ENCODE data around the gene SLC6A11. TPM values are rescaled to one million over a fixed set of nuclear protein-coding genes. Genes with fewer than 3 reads are reported as not detected.
A peak's percentile ranks its signal among the peaks of the same experiment; 100 is the strongest.

The SLC6A11 gene
- total and polyA plus RNA-seq, 10 donors, result 0.03 to 2.7 (median 0.41) TPM; not detected in 2

DNA sequence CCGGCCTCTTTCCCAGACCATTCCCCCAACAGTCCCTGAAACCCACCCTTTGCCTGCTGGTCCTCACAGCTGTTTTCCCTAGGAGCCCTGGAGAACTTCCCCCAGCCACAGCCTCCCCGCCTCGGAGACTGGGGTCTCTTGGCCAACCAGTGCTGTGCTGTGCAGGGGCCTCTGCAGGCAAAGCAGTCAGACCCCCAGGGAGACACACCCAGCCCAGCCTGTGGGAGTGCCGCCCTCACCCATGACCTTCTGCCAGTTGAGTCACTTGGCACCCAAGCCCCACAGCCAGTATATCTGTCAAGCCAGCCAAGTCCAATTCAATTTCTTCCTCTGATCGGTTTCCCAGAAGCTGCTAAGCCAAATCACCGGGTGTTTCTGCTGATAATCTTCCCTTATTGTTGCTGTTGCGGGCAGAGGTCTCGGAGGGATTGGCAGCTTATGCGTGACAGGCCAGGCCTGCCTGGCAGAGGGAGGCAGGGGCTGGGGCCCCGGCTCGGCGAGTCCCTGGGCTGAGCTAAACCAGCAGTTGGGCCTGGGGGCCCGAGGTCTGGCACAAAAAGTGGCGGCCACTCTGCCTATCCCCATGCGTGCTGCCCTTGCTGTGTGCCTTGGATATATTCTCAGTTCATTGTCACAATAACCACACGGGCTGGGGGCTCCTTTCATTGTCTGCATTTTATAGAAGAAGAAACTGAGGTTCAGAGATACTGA lies 110.9 kb downstream of the SLC6A11 start:
- no peak overlapping the region for H3K4me3 ChIP-seq
- WGBS, 5 donors, result 78 to 87% (median 81%) methylated on average over 13 to 16 of the region's 16 CpGs
- no peak for DNase-seq
- H3K9me3 ChIP-seq, result peaks cover 0 to 16% (median 2%) of the 10 kb centered on the region in 8 donors
- H3K36me3 ChIP-seq, result no peaks in the 10 kb centered on the region
- intact Hi-C loops (cut with DNase I; ENCODE audit: low total_unique reads), result no loop called here
- H3K4me1 ChIP-seq, result no peaks in the 10 kb centered on the region
- H3K27ac ChIP-seq, result no peak overlapping the region
- TF ChIP-seq POLR2AphosphoS5 (IDR thresholded peaks at IDR 0.05) (no peak), POLR2A (IDR thresholded peaks at IDR 0.05) (no peak)
- TF ChIP-seq, protein P1, sequence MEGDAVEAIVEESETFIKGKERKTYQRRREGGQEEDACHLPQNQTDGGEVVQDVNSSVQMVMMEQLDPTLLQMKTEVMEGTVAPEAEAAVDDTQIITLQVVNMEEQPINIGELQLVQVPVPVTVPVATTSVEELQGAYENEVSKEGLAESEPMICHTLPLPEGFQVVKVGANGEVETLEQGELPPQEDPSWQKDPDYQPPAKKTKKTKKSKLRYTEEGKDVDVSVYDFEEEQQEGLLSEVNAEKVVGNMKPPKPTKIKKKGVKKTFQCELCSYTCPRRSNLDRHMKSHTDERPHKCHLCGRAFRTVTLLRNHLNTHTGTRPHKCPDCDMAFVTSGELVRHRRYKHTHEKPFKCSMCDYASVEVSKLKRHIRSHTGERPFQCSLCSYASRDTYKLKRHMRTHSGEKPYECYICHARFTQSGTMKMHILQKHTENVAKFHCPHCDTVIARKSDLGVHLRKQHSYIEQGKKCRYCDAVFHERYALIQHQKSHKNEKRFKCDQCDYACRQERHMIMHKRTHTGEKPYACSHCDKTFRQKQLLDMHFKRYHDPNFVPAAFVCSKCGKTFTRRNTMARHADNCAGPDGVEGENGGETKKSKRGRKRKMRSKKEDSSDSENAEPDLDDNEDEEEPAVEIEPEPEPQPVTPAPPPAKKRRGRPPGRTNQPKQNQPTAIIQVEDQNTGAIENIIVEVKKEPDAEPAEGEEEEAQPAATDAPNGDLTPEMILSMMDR (IDR thresholded peaks at IDR 0.05 in 8 of 11, conservative IDR thresholded peaks at IDR 0.05 in 3 of 11), result no peak
- peaks cover 0 to 7% (median 0%) of the 10 kb centered on the region in 7 donors for H3K27me3 ChIP-seq (replicated peaks in 1 of 7)

- Histone ChIP-seq H3K27ac (no peak overlapping the region), H3K4me1 (no peaks in the 10 kb centered on the region), H3K9me3 (peaks cover 0 to 10% (median 1%) of the 10 kb centered on the region in 8 donors), H3K4me3 (no peak overlapping the region), H3K36me3 (no peaks in the 10 kb centered on the region), H3K27me3 (replicated peaks in 1 of 7) (peaks cover 0 to 7% (median 0%) of the 10 kb centered on the region in 7 donors)
- intact Hi-C loops (cut with DNase I; ENCODE audit: low total_unique reads), result no loop called here
- 64 to 94% (median 81%) methylated on average over 4 of the region's 4 CpGs for WGBS, 5 donors
- TF ChIP-seq POLR2AphosphoS5 (IDR thresholded peaks at IDR 0.05) (no peak), POLR2A (IDR thresholded peaks at IDR 0.05) (no peak)
- TF ChIP-seq, protein P1 (IDR thresholded peaks at IDR 0.05 in 8 of 11, conservative IDR thresholded peaks at IDR 0.05 in 3 of 11), result no peak
- peak; percentile 56 for DNase-seq
Observed at GRCh38 chr3:10927551-10927950, 111.5 kb downstream of the SLC6A11 start.

GRCh38 chr3:10928407-10928960 lies 112.5 kb downstream of the SLC6A11 start:
- peaks cover 0 to 7% (median 0%) of the 10 kb centered on the region in 7 donors for H3K27me3 ChIP-seq (replicated peaks in 1 of 7)
- intact Hi-C loops (cut with DNase I; ENCODE audit: low total_unique reads), result no loop called here
- H3K36me3 ChIP-seq, result no peaks in the 10 kb centered on the region
- DNase-seq, result peak; percentile 16
- no peak overlapping the region for H3K27ac ChIP-seq
- H3K4me3 ChIP-seq, result no peak overlapping the region
- H3K9me3 ChIP-seq, result peaks cover 0 to 10% (median 0%) of the 10 kb centered on the region in 8 donors
- WGBS, 5 donors, result 59 to 69% (median 66%) methylated on average over 9 of the region's 9 CpGs
- TF ChIP-seq POLR2A (IDR thresholded peaks at IDR 0.05) (no peak), POLR2AphosphoS5 (IDR thresholded peaks at IDR 0.05) (no peak)
- TF ChIP-seq, protein P1 (IDR thresholded peaks at IDR 0.05 in 8 of 11, conservative IDR thresholded peaks at IDR 0.05 in 3 of 11), result no peak
- H3K4me1 ChIP-seq, result no peaks in the 10 kb centered on the region

DNA sequence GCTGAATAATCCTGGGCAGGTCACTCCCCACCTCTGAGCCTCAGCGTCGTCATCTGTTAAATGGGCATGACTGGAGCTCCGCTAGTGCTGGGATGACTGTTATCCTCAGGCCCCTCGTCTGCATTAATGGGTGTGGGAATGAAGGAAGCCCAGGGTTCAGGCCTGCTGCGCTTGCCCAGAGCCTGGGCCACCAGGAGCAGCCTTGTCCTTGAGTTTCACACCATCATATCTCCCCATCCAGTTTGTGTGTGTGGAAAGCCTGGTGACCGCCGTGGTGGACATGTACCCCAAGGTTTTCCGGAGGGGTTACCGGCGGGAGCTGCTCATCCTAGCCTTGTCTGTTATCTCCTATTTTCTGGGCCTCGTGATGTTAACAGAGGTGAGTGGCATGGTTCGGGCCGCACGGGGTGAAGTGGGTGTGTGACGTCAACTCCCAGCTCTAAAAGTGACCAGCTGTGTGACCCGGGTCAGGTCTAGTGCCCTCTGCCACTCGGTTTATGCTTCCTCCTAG lies 113.0 kb downstream of the SLC6A11 start:
- DNase-seq, result peak; percentile 64
- no peak for TF ChIP-seq POLR2AphosphoS5 (IDR thresholded peaks at IDR 0.05)
- TF ChIP-seq, protein P1 (IDR thresholded peaks at IDR 0.05 in 8 of 11, conservative IDR thresholded peaks at IDR 0.05 in 3 of 11), result no peak
- TF ChIP-seq POLR2A (IDR thresholded peaks at IDR 0.05), result no peak
- Histone ChIP-seq H3K27me3 (replicated peaks in 1 of 7) (peaks cover 0 to 7% (median 0%) of the 10 kb centered on the region in 7 donors), H3K4me1 (no peaks in the 10 kb centered on the region), H3K27ac (no peak overlapping the region), H3K36me3 (no peaks in the 10 kb centered on the region), H3K4me3 (no peak overlapping the region), H3K9me3 (peaks cover 0 to 9% (median 0%) of the 10 kb centered on the region in 8 donors)
- intact Hi-C loops (cut with DNase I; ENCODE audit: low total_unique reads), result no loop called here
- WGBS, 5 donors, result 88 to 95% (median 90%) methylated on average over 13 to 17 of the region's 17 CpGs
